Left colon (tissue), 2 donors: ENCODE data around the gene CACNA2D3. TPM values are rescaled to one million over a fixed set of nuclear protein-coding genes. Genes with fewer than 3 reads are reported as not detected.
A peak's percentile ranks its signal among the peaks of the same experiment; 100 is the strongest.

Source experiments
- ATAC-seq: fragments of 200-7000 bp; cut with Tn5 transposase; one replicate; pipeline ENCODE4 v1.9.1; 2020; ENCODE audit warnings: mild to moderate bottlenecking, moderate library complexity
- DNase-seq, 2 donors: peaks; one replicate each; pipeline ENCODE4 v3.0.0-alpha.2; 2020
- intact Hi-C, 2 donors: fragments of 100-400 bp; cut with DNase I in 1 of 2; cut with micrococcal nuclease in 1 of 2; formaldehyde crosslinking; loops; one replicate each; pipeline versions ENCODE4 v1.11.2 to v1.14.0; 2022; cut with DNase I, micrococcal nuclease
- total RNA-seq, 2 donors: library from RNA; stranded (reverse); fragmentation: NEBNext Ultra II Directional; extraction: Animal tissue kit (Norgen Biotek cat#: 25700); gene quantifications; one replicate each; pipeline ENCODE4 v1.2.1, GENCODE V29; 2021
- donor health status: DM: no; HTN: no; CAD: no.
- donor health status: DM: yes; HTN: yes; CAD: no.

CACNA2D3 gene
- total RNA-seq, 2 donors from 2014 or later: 0.24 to 0.64 TPM

GRCh38 chr3:54344601-54345231 lies 222.4 kb downstream of the CACNA2D3 start:
- DNase-seq: no peak
- no peak for ATAC-seq
- intact Hi-C loops: no loop called here

DNA sequence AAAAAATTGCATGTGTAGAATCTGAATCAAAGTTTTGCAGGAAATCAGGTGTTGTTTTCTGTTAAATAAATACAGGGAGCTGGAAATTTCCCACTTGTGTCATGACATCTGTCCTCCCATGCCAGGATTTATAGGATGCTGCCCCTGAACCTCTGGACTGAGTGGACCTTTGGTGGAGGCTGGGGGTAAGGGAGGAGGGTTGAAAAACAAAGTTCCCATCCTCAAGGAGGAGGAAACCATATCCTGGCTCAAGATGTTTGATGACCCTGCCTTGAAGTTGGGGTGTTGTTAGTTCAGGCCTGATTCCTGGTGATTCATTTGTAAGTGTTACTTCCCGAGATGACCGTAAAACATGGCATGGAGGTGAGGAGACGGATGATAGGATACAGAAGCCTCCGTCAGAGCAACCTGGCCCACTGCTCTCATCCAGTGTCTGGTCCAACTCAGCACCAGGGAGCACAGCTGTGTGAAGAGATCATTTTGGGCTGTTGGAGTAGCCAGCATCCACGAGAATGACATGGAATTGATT lies 223.6 kb downstream of the CACNA2D3 start:
- ATAC-seq (no peak), DNase-seq (no peak)
- intact Hi-C loops: no loop called here

GRCh38 chr3:54347060-54347459 lies 224.7 kb downstream of the CACNA2D3 start:
- no peak for DNase-seq
- intact Hi-C loops: no loop called here
- ATAC-seq: no peak

DNA sequence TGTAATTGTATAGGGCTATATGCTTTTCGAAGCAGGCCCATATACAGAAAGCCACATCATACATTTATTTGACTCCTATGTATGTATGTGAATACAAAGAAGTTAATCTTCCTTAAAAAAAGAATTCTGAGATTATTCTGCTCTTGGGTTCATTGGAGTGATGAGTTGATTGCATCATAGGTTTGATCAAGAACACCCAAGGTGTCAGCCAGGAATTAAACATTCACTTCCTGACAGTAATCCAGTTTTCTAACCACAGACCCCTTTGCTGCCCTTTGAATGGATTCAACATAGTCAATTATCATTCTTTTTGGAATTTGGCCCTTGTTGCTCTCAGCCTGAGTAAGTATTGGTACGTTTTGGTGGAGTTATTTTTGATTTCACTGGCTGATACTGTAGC lies 225.6 kb downstream of the CACNA2D3 start:
- intact Hi-C loops: no loop called here
- ATAC-seq: no peak
- no peak for DNase-seq

- DNase-seq (no peak), ATAC-seq (no peak)
- intact Hi-C loops: no loop called here
Observed at GRCh38 chr3:54349231-54349652, 226.9 kb downstream of the CACNA2D3 start.

- ATAC-seq (no peak), DNase-seq (no peak)
- intact Hi-C loops: no loop called here
Observed at GRCh38 chr3:54349691-54350090, 227.3 kb downstream of the CACNA2D3 start.

DNA sequence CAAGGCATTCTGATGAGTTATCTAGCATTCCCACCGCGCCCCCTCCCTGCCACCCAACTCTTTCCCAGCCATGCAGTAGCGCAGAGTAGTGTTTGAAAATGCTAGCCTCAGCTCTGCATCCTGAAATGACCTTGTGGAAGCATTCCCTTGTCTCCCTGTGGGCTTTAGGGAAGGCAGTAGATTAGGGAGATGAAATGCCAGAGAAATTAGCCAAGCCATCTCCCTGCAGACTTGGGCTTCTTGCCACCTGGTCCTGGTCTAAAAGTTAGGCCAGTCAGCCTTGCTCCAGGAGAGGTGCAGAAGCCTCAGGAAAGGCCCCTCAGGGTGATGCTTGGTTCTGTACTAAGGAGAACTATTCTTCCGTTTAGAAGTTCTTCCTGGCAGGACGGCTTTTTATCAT lies 231.2 kb downstream of the CACNA2D3 start:
- no peak for ATAC-seq
- intact Hi-C loops: no loop called here
- no peak for DNase-seq

DNA sequence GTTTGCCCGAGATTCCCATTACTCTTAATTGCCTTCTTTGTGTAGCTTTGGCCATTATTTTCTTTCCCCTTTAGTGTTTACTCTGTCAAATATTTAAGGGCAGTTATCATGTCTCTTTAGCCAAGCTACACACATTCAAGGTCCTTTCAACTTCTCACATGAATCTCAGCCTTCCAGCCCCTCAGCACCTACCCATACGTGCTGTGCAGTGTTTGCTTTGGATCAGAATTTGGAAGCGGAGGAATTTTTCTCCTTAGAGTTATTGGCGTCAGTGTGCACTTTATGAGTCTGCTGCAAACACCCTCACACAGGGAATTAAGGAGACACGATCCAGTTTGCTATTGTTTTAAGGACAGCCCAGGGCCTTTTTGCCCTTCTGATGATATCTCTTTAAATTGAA lies 231.6 kb downstream of the CACNA2D3 start:
- intact Hi-C loops: no loop called here
- no peak for DNase-seq
- no peak for ATAC-seq

DNA sequence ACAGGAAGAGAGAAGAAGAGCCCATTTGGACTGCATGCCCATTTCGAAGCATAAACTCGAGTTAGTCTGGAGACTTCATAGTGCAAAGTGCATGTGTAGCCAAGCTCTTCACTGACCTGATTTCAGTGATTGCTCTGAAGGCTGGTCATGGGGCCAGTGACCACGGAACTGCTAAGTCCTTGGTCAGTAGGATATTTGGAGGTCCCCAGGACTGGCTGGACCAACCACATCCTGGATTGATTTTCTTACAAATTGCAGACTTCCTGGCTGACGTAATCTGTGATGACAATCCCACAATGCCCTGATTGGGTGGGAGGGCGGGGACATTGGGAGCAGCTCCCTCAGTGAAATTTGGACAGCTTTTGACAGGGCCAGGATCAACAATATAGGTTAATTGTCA lies 233.4 kb downstream of the CACNA2D3 start:
- no peak for ATAC-seq
- DNase-seq: no peak
- intact Hi-C loops: no loop called here

- ATAC-seq (no peak), DNase-seq (no peak)
- intact Hi-C loops: no loop called here
Observed at GRCh38 chr3:54356261-54357045, 234.1 kb downstream of the CACNA2D3 start.

DNA sequence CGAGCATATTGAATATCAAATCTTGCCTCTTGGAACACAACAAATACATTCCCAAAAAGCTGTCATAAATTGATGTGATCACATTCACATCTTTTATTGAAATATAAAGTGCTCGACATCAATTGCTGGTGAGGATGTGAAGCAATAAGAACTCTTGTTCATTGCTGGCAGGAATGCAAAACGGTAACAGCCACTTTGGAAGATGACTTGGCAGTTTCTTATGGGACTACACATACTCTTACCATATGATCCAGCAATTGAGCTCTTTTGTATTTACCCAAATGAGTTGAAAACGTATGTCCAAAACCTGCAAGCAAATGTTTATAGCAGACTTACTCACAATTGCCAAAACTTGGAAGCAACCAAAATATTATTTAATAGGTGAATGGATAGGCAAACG lies 234.9 kb downstream of the CACNA2D3 start:
- DNase-seq: no peak

GRCh38 chr3:54358316-54358715 lies 236.0 kb downstream of the CACNA2D3 start:
- ATAC-seq (no peak), DNase-seq (no peak)
- intact Hi-C loops: no loop called here

More for the DNA sequence above, 234.9 kb downstream of the CACNA2D3 start:
- intact Hi-C loops: no loop called here
- no peak for ATAC-seq

DNA sequence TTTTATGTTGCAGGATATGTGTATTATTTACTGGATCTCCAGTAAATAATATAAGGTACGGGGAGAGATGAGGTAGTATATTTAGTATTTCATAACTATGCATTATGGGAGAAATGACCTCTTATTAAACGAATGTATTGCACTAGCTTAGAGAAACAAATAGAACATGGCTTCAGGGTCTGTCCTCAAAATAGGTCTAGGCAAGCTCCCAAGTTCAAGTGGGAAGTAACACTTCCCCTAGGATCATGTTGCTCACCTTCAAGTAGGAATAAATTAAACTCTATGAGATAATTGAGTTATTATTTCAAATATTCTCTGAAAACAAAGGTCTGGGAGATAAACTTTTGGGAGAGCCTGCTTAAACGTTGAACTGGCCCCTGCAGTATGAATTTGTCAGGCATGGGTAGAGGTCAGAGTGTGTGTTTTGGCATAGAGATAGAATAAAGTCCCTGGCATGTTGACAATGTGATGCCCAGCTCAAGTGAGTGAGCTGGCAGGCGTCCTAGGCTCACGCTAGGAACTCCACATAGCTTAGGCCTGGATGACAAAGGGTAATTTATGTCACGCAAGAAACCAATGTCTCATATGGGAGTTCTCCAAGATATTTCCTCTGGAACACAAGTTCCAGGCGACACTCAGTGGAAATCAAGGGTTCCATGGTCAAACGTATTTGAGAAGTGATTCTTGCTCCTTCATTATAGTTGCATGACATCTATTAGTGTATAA lies 236.8 kb downstream of the CACNA2D3 start:
- DNase-seq: no peak
- intact Hi-C loops: no loop called here
- ATAC-seq: no peak

DNA sequence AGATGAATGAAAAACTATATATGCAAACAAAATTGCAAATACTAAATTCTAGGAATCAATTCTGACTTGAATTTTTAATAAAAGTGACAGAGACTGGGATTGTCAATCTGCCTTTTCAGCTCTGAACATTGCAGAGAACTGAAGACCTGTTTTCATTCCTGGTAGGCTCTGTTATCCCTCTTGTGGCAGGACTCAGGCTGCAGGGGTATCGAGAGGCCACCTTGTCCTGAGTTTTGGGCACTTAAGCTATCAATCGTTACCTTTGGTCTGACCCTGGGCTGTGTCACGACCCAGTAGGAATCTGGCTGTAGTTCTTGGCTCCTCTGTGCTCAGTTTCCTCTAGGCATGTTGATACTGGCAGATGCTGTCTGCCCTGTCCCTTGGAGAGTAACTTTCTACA lies 238.0 kb downstream of the CACNA2D3 start:
- DNase-seq (no peak), ATAC-seq (no peak)
- intact Hi-C loops: no loop called here

- ATAC-seq: no peak
- intact Hi-C loops: no loop called here
- no peak for DNase-seq
Observed at GRCh38 chr3:54361746-54362283, 239.5 kb downstream of the CACNA2D3 start.

DNA sequence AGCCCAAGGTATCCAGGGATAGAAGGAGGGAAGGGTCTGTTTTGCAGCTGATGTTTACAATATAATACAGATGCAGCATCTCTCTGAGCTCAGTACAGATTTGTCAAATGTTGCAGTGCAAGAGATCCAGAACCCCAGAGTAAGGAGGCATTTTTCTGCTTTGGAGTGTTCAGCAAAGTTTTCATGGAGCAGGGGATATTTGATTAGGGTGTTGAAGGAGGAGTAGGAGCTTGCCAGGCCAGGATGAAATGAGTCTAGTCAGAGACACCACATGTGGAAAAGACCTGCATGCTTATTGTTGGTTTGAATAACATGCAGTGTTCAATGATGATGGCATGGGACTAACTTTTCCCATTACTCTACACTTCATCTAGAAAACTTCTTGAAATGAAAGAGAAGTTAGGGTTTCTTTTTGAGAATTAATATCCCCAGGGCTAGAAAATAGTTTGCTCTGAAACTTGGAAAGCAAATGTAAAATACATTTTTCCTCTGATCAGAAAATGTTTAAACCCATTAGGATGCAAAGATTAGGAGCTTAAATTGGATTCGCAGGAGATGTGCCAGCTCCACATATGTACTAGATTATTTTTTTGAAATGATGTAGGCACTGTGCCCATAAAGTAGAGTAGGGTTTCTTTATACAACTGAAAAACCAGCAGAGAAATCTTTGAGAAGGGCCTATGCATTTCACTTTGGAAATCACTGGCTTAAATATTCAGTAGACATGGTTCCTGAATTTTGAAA lies 243.8 kb downstream of the CACNA2D3 start:
- intact Hi-C loops: no loop called here
- DNase-seq: no peak
- no peak for ATAC-seq

GRCh38 chr3:54366839-54367238 lies 244.5 kb downstream of the CACNA2D3 start:
- ATAC-seq: no peak
- peak in 1 of 2 donors; percentile 6 for DNase-seq
- intact Hi-C loops: no loop called here

GRCh38 chr3:54372232-54372631 lies 249.9 kb downstream of the CACNA2D3 start:
- ATAC-seq (no peak), DNase-seq (no peak)
- intact Hi-C loops: loop anchor here in 1 of 2 donors (10.0 kb wide), 1 partner anchor 227 kb away; no protein-coding TSS in a partner anchor
